HUES64 (cell line): Measurements from ENCODE around the gene ASB6.
"Not testable (repeated sequence)": the region's sequence is repeated elsewhere in the genome, so short reads cannot be mapped to it uniquely, and the experiment has no call there.

Experiments used
- H3K27ac ChIP-seq: 2 replicates; pipeline ENCODE4 v1.7.0; 2013; ENCODE audit warnings: low read depth, low read length, inconsistent platforms
- H3K27me3 ChIP-seq: 2 replicates; pipeline ENCODE4 v1.6.1; 2013; ENCODE audit warnings: mild to moderate bottlenecking, low read length; ENCODE audit not compliant: insufficient read depth
- H3K36me3 ChIP-seq: 2 replicates; pipeline ENCODE4 v1.6.1; 2013; ENCODE audit warnings: mild to moderate bottlenecking, low read length; ENCODE audit not compliant: insufficient read depth
- H3K4me1 ChIP-seq: 2 replicates; pipeline ENCODE4 v1.6.1; 2013; ENCODE audit warnings: mild to moderate bottlenecking, low read length, moderate library complexity; ENCODE audit not compliant: insufficient read depth
- H3K4me3 ChIP-seq: 2 replicates; pipeline ENCODE4 v1.5.1; 2013; ENCODE audit warnings: mild to moderate bottlenecking, low read length, moderate library complexity
- H3K9ac ChIP-seq: 2 replicates; pipeline ENCODE4 v1.6.1; 2013; ENCODE audit warnings: mild to moderate bottlenecking, low read depth, low read length
- H3K9me3 ChIP-seq: 2 replicates; pipeline ENCODE4 v1.6.1; 2013; ENCODE audit warnings: low read depth, low read length; ENCODE audit not compliant: insufficient read depth
- WGBS: fragments of 150-250, 120-280 bp; methylation state at CpG from one replicate; pipeline ENCODE4 v1.1.7; 2013; ENCODE audit warnings: missing lambda C conversion rate; 5-methylcytosine and 5-hydroxymethylcytosine counted together

The ASB6 gene

GRCh38 chr9:129643706-129644105 is 1.8 kb upstream of the ASB6 start:
- H3K4me1 ChIP-seq: peaks cover 2% of the 10 kb centered on the region; the same call in 1 of the 2 replicates
- H3K27me3 ChIP-seq: no peaks in the 10 kb centered on the region
- H3K27ac ChIP-seq: no peak overlapping the region
- no peak overlapping the region for H3K9ac ChIP-seq
- no peaks in the 10 kb centered on the region for H3K9me3 ChIP-seq
- 92% methylated on average over 8 of the region's 10 CpGs for WGBS
- no peak overlapping the region for H3K4me3 ChIP-seq
- H3K36me3 ChIP-seq: peaks cover 8% of the 10 kb centered on the region

- no peak overlapping the region for H3K27ac ChIP-seq
Observed at GRCh38 chr9:129640871-129641749, 841 bp downstream of the ASB6 start.

GRCh38 chr9:129640086-129640870 is 1.7 kb downstream of the ASB6 start:
- 91% methylated on average over 25 of the region's 25 CpGs for WGBS
- no peaks in the 10 kb centered on the region for H3K27me3 ChIP-seq
- no peak overlapping the region for H3K27ac ChIP-seq
- H3K36me3 ChIP-seq: peaks cover 36% of the 10 kb centered on the region
- peak overlapping the region; percentile 95; the same call in 1 of the 2 replicates for H3K4me3 ChIP-seq
- peaks cover 2% of the 10 kb centered on the region; the same call in 1 of the 2 replicates for H3K4me1 ChIP-seq
- H3K9ac ChIP-seq: no peak overlapping the region
- no peaks in the 10 kb centered on the region for H3K9me3 ChIP-seq

More at GRCh38 chr9:129640871-129641749, 841 bp downstream of the ASB6 start:
- Histone ChIP-seq H3K9me3 (no peaks in the 10 kb centered on the region), H3K4me3 (peak overlapping the region; percentile 95), H3K27me3 (no peaks in the 10 kb centered on the region), H3K9ac (peak overlapping the region; percentile 80), H3K4me1 (peaks cover 2% of the 10 kb centered on the region; the same call in 1 of the 2 replicates), H3K36me3 (peaks cover 30% of the 10 kb centered on the region)
- WGBS: 27% methylated on average over 44 of the region's 44 CpGs

- Histone ChIP-seq H3K27me3 (no peaks in the 10 kb centered on the region), H3K4me3 (no peak overlapping the region), H3K27ac (no peak overlapping the region), H3K9ac (no peak overlapping the region), H3K9me3 (no peaks in the 10 kb centered on the region), H3K4me1 (peaks cover 2% of the 10 kb centered on the region; the same call in 1 of the 2 replicates), H3K36me3 (peaks cover 42% of the 10 kb centered on the region)
- WGBS: 90% methylated on average over 12 of the region's 12 CpGs
Observed at GRCh38 chr9:129639756-129640085, 2.2 kb downstream of the ASB6 start.

GRCh38 chr9:129639034-129639630 is 2.8 kb downstream of the ASB6 start:
- H3K9me3 ChIP-seq: no peaks in the 10 kb centered on the region
- H3K4me3 ChIP-seq: no peak overlapping the region
- H3K4me1 ChIP-seq: peaks cover 2% of the 10 kb centered on the region; the same call in 1 of the 2 replicates
- peaks cover 48% of the 10 kb centered on the region for H3K36me3 ChIP-seq
- H3K9ac ChIP-seq: no peak overlapping the region
- no peaks in the 10 kb centered on the region for H3K27me3 ChIP-seq
- no peak overlapping the region for H3K27ac ChIP-seq
- 95% methylated on average over 17 of the region's 17 CpGs for WGBS

GRCh38 chr9:129637673-129638439 is 4.1 kb downstream of the ASB6 start:
- Histone ChIP-seq H3K4me3 (no peak overlapping the region), H3K27me3 (no peaks in the 10 kb centered on the region), H3K9ac (no peak overlapping the region), H3K27ac (no peak overlapping the region), H3K9me3 (no peaks in the 10 kb centered on the region), H3K36me3 (peaks cover 61% of the 10 kb centered on the region), H3K4me1 (peaks cover 2% of the 10 kb centered on the region; the same call in 1 of the 2 replicates)
- WGBS: 90% methylated on average over 29 of the region's 29 CpGs

- Histone ChIP-seq H3K4me1 (peaks cover 2% of the 10 kb centered on the region; the same call in 1 of the 2 replicates), H3K27ac (no peak overlapping the region), H3K4me3 (no peak overlapping the region), H3K9me3 (no peaks in the 10 kb centered on the region), H3K9ac (no peak overlapping the region), H3K36me3 (peaks cover 68% of the 10 kb centered on the region), H3K27me3 (no peaks in the 10 kb centered on the region)
- WGBS: 93% methylated on average over 9 of the region's 9 CpGs
Observed at GRCh38 chr9:129637102-129637501, 4.8 kb downstream of the ASB6 start.

- H3K9ac ChIP-seq, H3K9me3 ChIP-seq, H3K4me3 ChIP-seq, H3K27me3 ChIP-seq, H3K4me1 ChIP-seq, H3K27ac ChIP-seq: not testable (repeated sequence)
- H3K36me3 ChIP-seq: peaks cover 71% of the 10 kb centered on the region
- 95% methylated on average over 10 of the region's 10 CpGs for WGBS
Observed at GRCh38 chr9:129636343-129636742, 5.6 kb downstream of the ASB6 start.

GRCh38 chr9:129635099-129636065 is 6.6 kb downstream of the ASB6 start:
- 96% methylated on average over 34 of the region's 34 CpGs for WGBS
- H3K4me1 ChIP-seq: 0 out of 2 replicates have a peak, but pooled peaks cover 2% of the 10 kb centered on the region
- H3K9me3 ChIP-seq: no peaks in the 10 kb centered on the region
- no peaks in the 10 kb centered on the region for H3K27me3 ChIP-seq
- peaks cover 71% of the 10 kb centered on the region for H3K36me3 ChIP-seq
- no peak overlapping the region for H3K4me3 ChIP-seq
- H3K27ac ChIP-seq: no peak overlapping the region
- no peak overlapping the region for H3K9ac ChIP-seq

GRCh38 chr9:129633848-129634247 is 8.1 kb downstream of the ASB6 start:
- Histone ChIP-seq H3K9ac (no peak overlapping the region), H3K27ac (no peak overlapping the region), H3K27me3 (no peaks in the 10 kb centered on the region), H3K4me1 (0 out of 2 replicates have a peak, but pooled peaks cover 5% of the 10 kb centered on the region), H3K4me3 (no peak overlapping the region), H3K36me3 (peaks cover 70% of the 10 kb centered on the region), H3K9me3 (no peaks in the 10 kb centered on the region)
- WGBS: 89% methylated on average over 13 of the region's 13 CpGs
